K562 (cell line): ENCODE measurements around the gene SKAP1. TPM values are rescaled to one million over a fixed set of nuclear protein-coding genes. Genes with fewer than 3 reads are reported as not detected.

Experiments used
- ATAC-seq: fragments of 200-7000 bp; cut with Tn5 transposase; 3 replicates; pipeline ENCODE4 v1.9.1; 2020; ENCODE audit warnings: moderate library complexity
- BruUV-seq: library from RNA; stranded (reverse); fragments of 400-500 nt; replicated peaks from 2 replicates; lab custom pipeline; 2021; lab: Mats Ljungman, UMichigan
- CTCF ChIA-PET: fragments of 300-600 bp; formaldehyde crosslinking; extraction: SDS; loops from one replicate; lab custom pipeline; 2021; ENCODE audit warnings: low intra/inter-chr PET ratio; lab: Yijun Ruan, JAX
- POLR2A ChIA-PET: fragments of 300-600, 350-650 bp; sonication (Branson Sonifier 250); formaldehyde crosslinking; extraction: SDS; loops from one replicate; lab custom pipeline; 2021; ENCODE audit warnings: antibody characterized with exemption, inconsistent platforms; lab: Yijun Ruan, JAX
- DNase-seq, 4 experiments: peaks; one replicate each; pipeline versions ENCODE4 v3.0.0 to v3.0.0-alpha.2; 2011 to 2018; ENCODE audit warnings: low spot score in 3 of 4, mixed read lengths in 3 of 4; ENCODE audit errors: extremely low read depth in 1 of 4
- FAIRE-seq: peaks from 2 replicates; lab custom pipeline; 2011; peaks lifted over from hg19 to GRCh38; lab: Jason Lieb, UNC
- H2AFZ ChIP-seq: 2 replicates; pipeline ENCODE4 v1.6.0; 2011; ENCODE audit warnings: low read depth, low read length, control low read depth, inconsistent platforms
- H3K27ac ChIP-seq: fragments of 200-600 bp; 3 replicates; pipeline ENCODE4 v1.8.0; 2011; ENCODE audit warnings: low read depth, mild to moderate bottlenecking, control low read depth, inconsistent platforms, low read length, moderate library complexity, mixed read lengths; ENCODE audit errors: extremely low read depth
- H3K27me3 ChIP-seq, 2 experiments: fragments of 300-600 bp in 1 of 2; 2 replicates in 1 of 2; 3 replicates in 1 of 2; pipeline versions ENCODE4 v1.6.0 to v1.8.0; 2011; ENCODE audit warnings: inconsistent platforms in 2 of 2, low read length in 2 of 2, mild to moderate bottlenecking in 1 of 2, mixed read lengths in 1 of 2, moderate library complexity in 1 of 2; ENCODE audit not compliant: control insufficient read depth in 2 of 2, insufficient read depth in 2 of 2
- H3K36me3 ChIP-seq: fragments of 300-600 bp; 3 replicates; pipeline ENCODE4 v1.8.0; 2011; ENCODE audit warnings: mild to moderate bottlenecking, low read length, inconsistent platforms; ENCODE audit not compliant: control insufficient read depth, insufficient read depth
- H3K4me1 ChIP-seq, 2 experiments: fragments of 200-600 bp in 1 of 2; replicated peaks in 1 of 2; 2 replicates in 1 of 2; 3 replicates in 1 of 2; pipeline versions ENCODE4 v1.5.1 to v1.8.0; 2011; ENCODE audit warnings: inconsistent platforms in 2 of 2, low read length in 2 of 2, mild to moderate bottlenecking in 1 of 2, mixed read lengths in 1 of 2, moderate library complexity in 1 of 2; ENCODE audit not compliant: control insufficient read depth in 2 of 2, insufficient read depth in 2 of 2
- H3K4me2 ChIP-seq: 2 replicates; pipeline ENCODE4 v1.6.1; 2011; ENCODE audit warnings: low read length, control low read depth, inconsistent platforms, mixed read lengths; ENCODE audit not compliant: insufficient read depth
- H3K4me3 ChIP-seq: fragments of 200-600 bp; sonication (generic), shearing (Covaris generic); 2 replicates; pipeline ENCODE4 v1.5.1; 2016; ENCODE audit warnings: control low read depth, inconsistent platforms
- H3K79me2 ChIP-seq: fragments of 200-600 bp; 3 replicates; pipeline ENCODE4 v1.8.0; 2011; ENCODE audit warnings: low read length, inconsistent platforms; ENCODE audit not compliant: control insufficient read depth, insufficient read depth
- H3K9ac ChIP-seq, 2 experiments: 2 replicates each; pipeline versions ENCODE4 v1.6.0 to v1.6.1; 2011; ENCODE audit warnings: low read depth in 2 of 2, low read length in 2 of 2, control low read depth in 1 of 2, inconsistent platforms in 1 of 2, mild to moderate bottlenecking in 1 of 2, mixed read lengths in 1 of 2; ENCODE audit not compliant: insufficient read depth in 1 of 2
- H3K9me1 ChIP-seq: one replicate; pipeline ENCODE4 v1.6.0; 2011; ENCODE audit warnings: inconsistent platforms, mild to moderate bottlenecking, low read length, moderate library complexity; ENCODE audit not compliant: control insufficient read depth, insufficient read depth
- H3K9me3 ChIP-seq: replicated peaks from 2 replicates; pipeline ENCODE4 v1.5.1; 2011; ENCODE audit warnings: low read depth, low read length, inconsistent platforms; ENCODE audit not compliant: control insufficient read depth, insufficient read depth
- H4K20me1 ChIP-seq: replicated peaks from 2 replicates; pipeline ENCODE4 v1.6.1; 2011; ENCODE audit warnings: low read length, inconsistent platforms, mixed read lengths; ENCODE audit not compliant: control insufficient read depth, insufficient read depth
- CBX1 ChIP-seq: sonication (generic); IDR thresholded peaks from 2 replicates; pipeline ENCODE4 v1.6.1; 2016; ENCODE audit warnings: antibody characterized with exemption, low read depth, mild to moderate bottlenecking
- CHD1 ChIP-seq: fragments of 200-600 bp; sonication (generic); IDR thresholded peaks from one replicate; pipeline ENCODE4 v1.6.1; 2012; ENCODE audit warnings: mild to moderate bottlenecking, moderate library complexity, low read length, inconsistent platforms
- DNMT1 ChIP-seq: fragments of 450-650 bp; IDR thresholded peaks from 2 replicates; pipeline ENCODE4 v1.6.1; 2016; ENCODE audit warnings: antibody characterized with exemption, mild to moderate bottlenecking
- ERF ChIP-seq: fragments of 450-650 bp; formaldehyde crosslinking; IDR thresholded peaks from 2 replicates; pipeline ENCODE4 v1.4.0; 2020; ENCODE audit warnings: mild to moderate bottlenecking, mixed read lengths
- FOSL1 ChIP-seq: fragments of 200-800 bp; sonication (Bioruptor generic); conservative IDR thresholded peaks from 2 replicates; pipeline ENCODE4 v1.6.1; 2016; ENCODE audit warnings: missing genetic modification characterization, missing compliant biosample characterization
- HEY1 ChIP-seq: fragments of 250-450 bp; sonication (Bioruptor Pico); IDR thresholded peaks from 2 replicates; pipeline ENCODE4 v1.5.0; 2020; ENCODE audit warnings: mild to moderate bottlenecking, moderate library complexity, borderline replicate concordance
- MAFG ChIP-seq: fragments of 450-650 bp; conservative IDR thresholded peaks from 2 replicates; pipeline ENCODE4 v1.6.1; 2016; ENCODE audit warnings: missing genetic modification characterization, missing compliant biosample characterization
- PHB ChIP-seq: fragments of 250-450 bp; sonication (Bioruptor Pico); IDR thresholded peaks from 2 replicates; pipeline ENCODE4 v1.5.0; 2021
- SMARCB1 ChIP-seq: IDR thresholded peaks from 2 replicates; pipeline ENCODE4 v1.6.1; 2011; ENCODE audit warnings: improper control_type of control experiment, low read depth; ENCODE audit not compliant: insufficient read length
- ZBTB17 ChIP-seq: fragments of 450-650 bp; formaldehyde crosslinking; IDR thresholded peaks from 2 replicates; pipeline ENCODE4 v1.4.0; 2020; ENCODE audit warnings: mild to moderate bottlenecking
- ZNF174 ChIP-seq: fragments of 250-450 bp; sonication (Bioruptor Pico); IDR thresholded peaks from 2 replicates; pipeline ENCODE4 v1.4.0; 2020; ENCODE audit warnings: mild to moderate bottlenecking
- WGBS: fragments of 100-300 bp; shearing (Covaris generic); methylation state at CpG from one replicate; pipeline ENCODE4 v1.1.6; 2016; ENCODE audit warnings: low coverage, mixed read lengths; ENCODE audit not compliant: insufficient coverage; ENCODE audit errors: missing lambda C conversion rate; 5-methylcytosine and 5-hydroxymethylcytosine counted together
- in situ Hi-C: fragments of 300-500 bp; cut with MboI; formaldehyde crosslinking; loops from 4 replicates; pipeline ENCODE4 v1.15.0; 2018; ENCODE audit warnings: inconsistent platforms, mixed read lengths
- intact Hi-C: fragments of 100-400 bp; cut with micrococcal nuclease; formaldehyde crosslinking; loops from 2 replicates; pipeline ENCODE4 v1.14.2; 2022
- polyA plus RNA-seq, 8 experiments: library from polyadenylated mRNA; depleted of rRNA in 4 of 8; stranded (reverse) in 5 of 8; unstranded in 3 of 8; fragments of >200 nt; fragmentation: Nextera tagmentation in 2 of 8; fragmentation: Illumina TruSeq in 1 of 8; extraction: Ambion mirVana in 2 of 8; extraction: Trizol in 1 of 8; gene quantifications; 2 replicates each; pipeline versions ENCODE4 v1.2.1 to v1.2.3, GENCODE V29; 2011 to 2014; ENCODE audit warnings: inconsistent platforms in 1 of 8, missing spikeins in 1 of 8
- total RNA-seq, 7 experiments: library from RNA; depleted of rRNA in 6 of 7; stranded (reverse); fragments of >200 nt in 6 of 7; fragmentation: Illumina TruSeq in 2 of 7; extraction: Trizol in 2 of 7; gene quantifications; 2 replicates each; pipeline versions ENCODE4 v1.2.1 to v1.2.3, GENCODE V29; 2011 to 2021; ENCODE audit warnings: low replicate concordance in 1 of 7
- TF ChIP-seq, protein P1 (sequence below): fragments of 450-650 bp; IDR thresholded peaks from 2 replicates; pipeline ENCODE4 v1.6.1; 2016; ENCODE audit warnings: mild to moderate bottlenecking
- TF ChIP-seq, protein P2 (sequence below): sonication (generic); IDR thresholded peaks from 2 replicates; pipeline ENCODE4 v1.6.1; 2016

The SKAP1 gene
- total and polyA plus RNA-seq, 9 of the 15 experiments (the other 6 are each of a cell fraction or from before 2014, with no cell fraction given) = 0.06 to 0.80 (median 0.10) TPM; not detected in 4

DNA sequence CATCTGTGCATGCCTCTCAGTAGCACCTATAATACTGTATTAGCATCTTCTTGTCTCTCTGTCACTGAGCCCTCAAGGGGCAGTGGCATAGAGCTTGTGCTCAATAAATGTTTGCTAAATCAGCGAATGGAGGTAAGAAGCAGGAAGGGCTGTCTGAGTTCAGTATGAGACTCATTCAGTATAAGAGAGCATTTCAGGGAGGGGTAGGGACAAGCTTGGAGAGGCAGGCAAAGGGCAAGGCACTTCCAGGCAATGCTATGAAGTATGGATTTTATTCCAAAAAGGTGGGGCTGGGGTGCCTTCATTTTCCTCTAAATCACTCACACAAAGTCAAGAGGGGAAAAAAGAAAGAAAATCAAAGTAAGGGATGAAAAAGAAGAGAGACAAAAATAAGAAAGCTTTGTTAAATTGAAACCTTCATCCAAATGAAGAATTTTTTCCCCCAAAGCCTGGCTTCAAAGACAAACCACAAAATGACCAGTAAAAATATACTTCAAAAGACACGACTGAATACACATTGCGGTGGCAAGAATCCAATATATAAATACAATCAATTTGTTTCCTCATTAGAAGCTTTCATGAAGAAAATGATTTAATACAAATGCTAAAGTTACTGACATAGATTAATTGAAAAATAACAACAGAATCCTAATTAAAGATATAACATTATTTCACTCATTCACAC, 51.2 kb downstream of the SKAP1 start:
- no TSS peak for BruUV-seq
- no peaks in the 10 kb centered on the region for H3K9me1 ChIP-seq
- ChIA-PET POLR2A (interaction anchor here (1.0 to 2.7 kb wide), 4 partner anchors 8 to 168 kb away, joined by 3 to 14 read pairs (median 4); no protein-coding TSS in a partner anchor), CTCF (no interaction called here)
- FAIRE-seq = no peak
- H3K4me1 ChIP-seq = peaks cover 0 to 15% of the 10 kb centered on the region in 2 experiments; a peak in 3 of 5 replicates
- in situ Hi-C loops = no loop called here
- WGBS = 45% methylated on average over 3 of the region's 3 CpGs
- intact Hi-C loops = no loop called here
- ATAC-seq = no peak
- no peak overlapping the region for H3K9ac ChIP-seq
- H3K9me3 ChIP-seq = no peaks in the 10 kb centered on the region
- no peaks in the 10 kb centered on the region for H4K20me1 ChIP-seq
- H3K4me2 ChIP-seq = no peak overlapping the region
- H2AFZ ChIP-seq = peak overlapping the region; percentile 1; the same call in 1 of the 2 replicates
- DNase-seq = no peak
- H3K27me3 ChIP-seq = no peaks in the 10 kb centered on the region
- H3K27ac ChIP-seq = no peak overlapping the region
- no peaks in the 10 kb centered on the region for H3K36me3 ChIP-seq
- no peak for TF ChIP-seq MAFG (tag)
- TF ChIP-seq, all 486 proteins: peak for 0
- Histone ChIP-seq H3K4me3 (no peak overlapping the region), H3K79me2 (no peaks in the 10 kb centered on the region)

DNA sequence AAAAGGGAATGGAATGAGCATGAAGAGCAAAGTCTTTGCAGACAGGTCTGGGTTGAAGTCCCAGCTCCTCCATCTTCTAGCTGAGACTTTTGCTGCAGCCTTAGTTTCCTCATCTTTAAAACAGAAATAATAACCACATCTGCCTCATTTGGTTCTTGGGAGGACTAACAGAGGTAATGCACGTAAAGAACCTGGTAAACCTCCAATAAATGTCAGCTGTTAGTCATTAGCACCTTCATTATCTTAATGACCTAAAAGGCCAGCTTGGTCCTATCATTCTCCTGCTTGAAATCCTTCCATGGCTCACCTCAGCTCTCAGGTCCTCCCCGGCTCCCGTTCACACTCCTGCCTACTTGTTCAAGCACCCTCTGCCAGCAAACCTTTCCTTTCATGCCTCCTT, 51.8 kb downstream of the SKAP1 start:
- in situ Hi-C loops = no loop called here
- TF ChIP-seq ERF (CRISPR knock-in tag) = no peak
- no peak for TF ChIP-seq HEY1
- TF ChIP-seq FOSL1 (tag) = no peak
- no peak for TF ChIP-seq CHD1
- TF ChIP-seq CBX1 = no peak
- TF ChIP-seq ZNF174 (CRISPR knock-in tag) = no peak
- TF ChIP-seq PHB = no peak
- TF ChIP-seq ZBTB17 (CRISPR knock-in tag) = no peak
- TF ChIP-seq, protein P1, sequence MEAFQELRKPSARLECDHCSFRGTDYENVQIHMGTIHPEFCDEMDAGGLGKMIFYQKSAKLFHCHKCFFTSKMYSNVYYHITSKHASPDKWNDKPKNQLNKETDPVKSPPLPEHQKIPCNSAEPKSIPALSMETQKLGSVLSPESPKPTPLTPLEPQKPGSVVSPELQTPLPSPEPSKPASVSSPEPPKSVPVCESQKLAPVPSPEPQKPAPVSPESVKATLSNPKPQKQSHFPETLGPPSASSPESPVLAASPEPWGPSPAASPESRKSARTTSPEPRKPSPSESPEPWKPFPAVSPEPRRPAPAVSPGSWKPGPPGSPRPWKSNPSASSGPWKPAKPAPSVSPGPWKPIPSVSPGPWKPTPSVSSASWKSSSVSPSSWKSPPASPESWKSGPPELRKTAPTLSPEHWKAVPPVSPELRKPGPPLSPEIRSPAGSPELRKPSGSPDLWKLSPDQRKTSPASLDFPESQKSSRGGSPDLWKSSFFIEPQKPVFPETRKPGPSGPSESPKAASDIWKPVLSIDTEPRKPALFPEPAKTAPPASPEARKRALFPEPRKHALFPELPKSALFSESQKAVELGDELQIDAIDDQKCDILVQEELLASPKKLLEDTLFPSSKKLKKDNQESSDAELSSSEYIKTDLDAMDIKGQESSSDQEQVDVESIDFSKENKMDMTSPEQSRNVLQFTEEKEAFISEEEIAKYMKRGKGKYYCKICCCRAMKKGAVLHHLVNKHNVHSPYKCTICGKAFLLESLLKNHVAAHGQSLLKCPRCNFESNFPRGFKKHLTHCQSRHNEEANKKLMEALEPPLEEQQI = no peak
- no peak for TF ChIP-seq SMARCB1
- TF ChIP-seq DNMT1 = no peak
- TF ChIP-seq, protein P2, sequence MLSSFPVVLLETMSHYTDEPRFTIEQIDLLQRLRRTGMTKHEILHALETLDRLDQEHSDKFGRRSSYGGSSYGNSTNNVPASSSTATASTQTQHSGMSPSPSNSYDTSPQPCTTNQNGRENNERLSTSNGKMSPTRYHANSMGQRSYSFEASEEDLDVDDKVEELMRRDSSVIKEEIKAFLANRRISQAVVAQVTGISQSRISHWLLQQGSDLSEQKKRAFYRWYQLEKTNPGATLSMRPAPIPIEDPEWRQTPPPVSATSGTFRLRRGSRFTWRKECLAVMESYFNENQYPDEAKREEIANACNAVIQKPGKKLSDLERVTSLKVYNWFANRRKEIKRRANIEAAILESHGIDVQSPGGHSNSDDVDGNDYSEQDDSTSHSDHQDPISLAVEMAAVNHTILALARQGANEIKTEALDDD = no peak
- H3K27me3 ChIP-seq = no peaks in the 10 kb centered on the region

More for the DNA sequence above, 51.8 kb downstream of the SKAP1 start:
- DNase-seq (no peak), FAIRE-seq (no peak), ATAC-seq (no peak)
- H4K20me1 ChIP-seq = no peaks in the 10 kb centered on the region
- H3K79me2 ChIP-seq = no peaks in the 10 kb centered on the region
- no peak overlapping the region for H3K27ac ChIP-seq
- CTCF ChIA-PET = no interaction called here
- no peaks in the 10 kb centered on the region for H3K9me1 ChIP-seq
- no peaks in the 10 kb centered on the region for H3K9me3 ChIP-seq
- H2AFZ ChIP-seq = peak overlapping the region; percentile 1; the same call in 1 of the 2 replicates
- H3K9ac ChIP-seq = no peak overlapping the region
- WGBS = 34% methylated on average over 3 of the region's 3 CpGs
- POLR2A ChIA-PET = interaction anchor here (1.0 to 2.7 kb wide), 5 partner anchors 9 to 169 kb away, joined by 3 to 14 read pairs (median 4); no protein-coding TSS in a partner anchor
- H3K4me1 ChIP-seq = peaks cover 0 to 15% of the 10 kb centered on the region in 2 experiments; a peak in 3 of 5 replicates
- no peak overlapping the region for H3K4me3 ChIP-seq
- H3K4me2 ChIP-seq = no peak overlapping the region
- H3K36me3 ChIP-seq = no peaks in the 10 kb centered on the region
- no TSS peak for BruUV-seq
- intact Hi-C loops = no loop called here
